Stomach (tissue), 4 donors: ENCODE data around the gene PIK3C2B.
"Not testable (repeated sequence)": the region's sequence is repeated elsewhere in the genome, so short reads cannot be mapped to it uniquely, and the experiment has no call there.

ENCODE experiments used
- EP300 ChIP-seq: sonication (generic); formaldehyde crosslinking; IDR thresholded peaks from one replicate; pipeline ENCODE4 v1.6.1; 2017; ENCODE audit warnings: antibody characterized with exemption
- TF ChIP-seq, protein P1 (sequence below), 7 experiments: fragments of 450-650 bp in 4 of 7; fragments of 200-600 bp in 3 of 7; sonication (generic) in 3 of 7; IDR thresholded peaks; one replicate each; pipeline ENCODE4 v1.5.1; 2016 to 2019; ENCODE audit warnings: antibody characterized with exemption in 7 of 7, control low read depth in 2 of 7, mild to moderate bottlenecking in 1 of 7

DNA sequence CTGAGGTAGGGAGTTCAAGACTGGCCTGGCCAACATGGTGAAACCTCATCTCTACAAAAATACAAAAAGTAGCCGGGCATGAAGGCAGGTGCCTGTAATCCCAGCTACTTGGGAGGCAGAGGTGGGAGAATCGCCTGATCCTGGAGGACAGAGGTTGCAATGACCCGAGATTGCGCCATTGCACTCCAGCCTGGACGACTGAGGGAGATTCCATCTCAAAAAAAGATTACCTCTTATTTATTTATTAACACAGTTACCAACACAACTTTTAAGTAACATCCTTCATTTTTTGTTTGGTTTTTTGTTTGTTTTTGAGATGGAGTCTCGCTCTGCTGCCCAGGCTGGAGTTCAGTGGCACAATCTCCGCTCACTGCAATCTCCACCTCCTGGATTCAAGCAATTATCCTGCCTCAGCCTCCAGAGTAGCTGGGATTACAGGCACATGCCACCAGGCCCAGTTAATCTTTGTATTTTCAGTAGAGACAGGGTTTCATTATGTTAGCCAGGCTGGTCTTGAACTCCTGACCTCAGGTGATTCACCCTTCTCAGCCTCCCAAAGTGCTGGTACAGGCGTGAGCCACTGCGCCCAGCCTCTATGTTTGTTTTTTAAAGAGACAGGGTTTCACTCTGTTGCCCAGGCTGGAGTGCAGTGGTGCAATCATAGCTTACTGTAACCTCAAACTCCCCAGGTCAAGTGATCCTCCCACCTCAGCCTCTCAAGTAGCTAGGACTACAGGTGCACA lies 7.9 kb downstream of the PIK3C2B start:
- TF ChIP-seq, protein P1, sequence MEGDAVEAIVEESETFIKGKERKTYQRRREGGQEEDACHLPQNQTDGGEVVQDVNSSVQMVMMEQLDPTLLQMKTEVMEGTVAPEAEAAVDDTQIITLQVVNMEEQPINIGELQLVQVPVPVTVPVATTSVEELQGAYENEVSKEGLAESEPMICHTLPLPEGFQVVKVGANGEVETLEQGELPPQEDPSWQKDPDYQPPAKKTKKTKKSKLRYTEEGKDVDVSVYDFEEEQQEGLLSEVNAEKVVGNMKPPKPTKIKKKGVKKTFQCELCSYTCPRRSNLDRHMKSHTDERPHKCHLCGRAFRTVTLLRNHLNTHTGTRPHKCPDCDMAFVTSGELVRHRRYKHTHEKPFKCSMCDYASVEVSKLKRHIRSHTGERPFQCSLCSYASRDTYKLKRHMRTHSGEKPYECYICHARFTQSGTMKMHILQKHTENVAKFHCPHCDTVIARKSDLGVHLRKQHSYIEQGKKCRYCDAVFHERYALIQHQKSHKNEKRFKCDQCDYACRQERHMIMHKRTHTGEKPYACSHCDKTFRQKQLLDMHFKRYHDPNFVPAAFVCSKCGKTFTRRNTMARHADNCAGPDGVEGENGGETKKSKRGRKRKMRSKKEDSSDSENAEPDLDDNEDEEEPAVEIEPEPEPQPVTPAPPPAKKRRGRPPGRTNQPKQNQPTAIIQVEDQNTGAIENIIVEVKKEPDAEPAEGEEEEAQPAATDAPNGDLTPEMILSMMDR (IDR thresholded peaks at IDR 0.05), result not testable (repeated sequence)
- TF ChIP-seq EP300, result not testable (repeated sequence)
